Measurements from ENCODE around the gene PCNX1. TPM values are rescaled to one million over a fixed set of nuclear protein-coding genes. Genes with fewer than 3 reads are reported as not detected.

PCNX1 gene
- total RNA-seq, 1 donor from 2014 or later: 37.9 TPM

DNA sequence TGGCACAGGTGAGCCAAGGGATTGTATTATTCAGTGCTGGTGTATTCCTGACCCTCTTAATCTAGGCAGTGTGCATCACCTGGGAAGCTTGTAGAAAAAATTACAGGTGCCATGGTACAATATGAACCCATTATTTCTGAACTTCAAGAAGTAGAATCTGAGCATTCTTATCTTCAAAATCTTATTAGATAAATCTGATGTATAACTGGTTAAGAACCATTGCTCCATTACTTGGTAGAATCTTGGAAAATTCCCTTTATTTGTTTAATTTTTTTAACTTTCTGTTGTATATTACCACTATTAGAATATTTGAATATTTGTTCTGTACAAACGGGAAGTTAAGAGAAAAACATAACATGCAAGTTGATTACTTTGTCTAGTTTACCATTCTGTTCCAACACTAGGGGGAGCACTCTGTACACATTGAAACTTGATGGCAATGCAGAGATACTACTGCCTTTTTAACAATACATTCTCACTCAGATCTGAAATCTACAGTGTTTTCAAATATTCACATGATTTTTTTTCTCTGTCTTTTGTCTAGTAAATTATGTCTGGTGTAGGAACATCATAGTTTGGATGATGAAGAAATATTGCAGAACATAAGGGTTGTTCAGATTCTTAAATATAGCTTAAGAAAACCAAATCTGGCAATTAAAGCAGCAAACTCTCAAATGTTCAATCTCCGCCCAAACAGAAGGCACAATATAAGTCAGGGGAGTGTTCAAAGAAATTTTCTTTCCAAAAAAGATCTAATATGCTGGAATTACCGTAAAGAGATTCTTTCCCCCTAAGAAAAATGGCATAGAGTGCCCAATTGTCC, 196.6 kb downstream of the PCNX1 start:
- DNase-seq (ENCODE audit: extremely low spot score, unreplicated experiment): no peak
- Mint-ChIP-seq H3K4me3 (no peak overlapping the region), H3K4me1 (ENCODE audit: unreplicated experiment) (no peaks in the 10 kb centered on the region), H3K9me3 (no peaks in the 10 kb centered on the region), H3K27me3 (no peaks in the 10 kb centered on the region), H3K36me3 (peaks cover 29% of the 10 kb centered on the region), H3K27ac (no peak overlapping the region)
- peak; percentile 90 for TF ChIP-seq CTCF (conservative IDR thresholded peaks at IDR 0.05)

DNA sequence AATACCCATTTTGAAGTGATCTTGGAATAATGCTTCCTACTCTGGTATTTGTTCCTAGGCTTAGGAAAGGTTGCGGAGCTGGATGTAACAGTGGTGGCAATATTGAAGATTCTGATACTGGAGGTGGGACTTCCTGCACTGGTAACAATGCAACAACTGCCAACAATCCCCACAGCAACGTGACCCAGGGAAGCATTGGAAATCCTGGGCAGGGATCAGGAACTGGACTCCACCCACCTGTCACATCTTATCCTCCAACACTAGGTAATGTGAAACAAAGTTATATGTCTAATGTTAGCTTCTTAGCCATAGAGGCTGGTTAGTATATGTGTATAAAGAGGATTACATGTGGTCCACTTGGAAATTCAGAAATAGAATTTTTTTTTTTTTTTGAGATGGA, 197.9 kb downstream of the PCNX1 start:
- DNase-seq (ENCODE audit: extremely low spot score, unreplicated experiment): no peak
- Mint-ChIP-seq H3K27ac (no peak overlapping the region), H3K36me3 (peaks cover 26% of the 10 kb centered on the region), H3K27me3 (no peaks in the 10 kb centered on the region), H3K4me3 (no peak overlapping the region), H3K4me1 (ENCODE audit: unreplicated experiment) (no peaks in the 10 kb centered on the region), H3K9me3 (no peaks in the 10 kb centered on the region)
- no peak for TF ChIP-seq CTCF (conservative IDR thresholded peaks at IDR 0.05)

GRCh38 chr14:71107921-71108320, 200.7 kb downstream of the PCNX1 start:
- Mint-ChIP-seq H3K4me1 (ENCODE audit: unreplicated experiment) (no peaks in the 10 kb centered on the region), H3K36me3 (peaks cover 26% of the 10 kb centered on the region), H3K4me3 (no peak overlapping the region), H3K27ac (no peak overlapping the region), H3K27me3 (no peaks in the 10 kb centered on the region), H3K9me3 (no peaks in the 10 kb centered on the region)
- no peak for TF ChIP-seq CTCF (conservative IDR thresholded peaks at IDR 0.05)
- DNase-seq (ENCODE audit: extremely low spot score, unreplicated experiment): no peak

DNA sequence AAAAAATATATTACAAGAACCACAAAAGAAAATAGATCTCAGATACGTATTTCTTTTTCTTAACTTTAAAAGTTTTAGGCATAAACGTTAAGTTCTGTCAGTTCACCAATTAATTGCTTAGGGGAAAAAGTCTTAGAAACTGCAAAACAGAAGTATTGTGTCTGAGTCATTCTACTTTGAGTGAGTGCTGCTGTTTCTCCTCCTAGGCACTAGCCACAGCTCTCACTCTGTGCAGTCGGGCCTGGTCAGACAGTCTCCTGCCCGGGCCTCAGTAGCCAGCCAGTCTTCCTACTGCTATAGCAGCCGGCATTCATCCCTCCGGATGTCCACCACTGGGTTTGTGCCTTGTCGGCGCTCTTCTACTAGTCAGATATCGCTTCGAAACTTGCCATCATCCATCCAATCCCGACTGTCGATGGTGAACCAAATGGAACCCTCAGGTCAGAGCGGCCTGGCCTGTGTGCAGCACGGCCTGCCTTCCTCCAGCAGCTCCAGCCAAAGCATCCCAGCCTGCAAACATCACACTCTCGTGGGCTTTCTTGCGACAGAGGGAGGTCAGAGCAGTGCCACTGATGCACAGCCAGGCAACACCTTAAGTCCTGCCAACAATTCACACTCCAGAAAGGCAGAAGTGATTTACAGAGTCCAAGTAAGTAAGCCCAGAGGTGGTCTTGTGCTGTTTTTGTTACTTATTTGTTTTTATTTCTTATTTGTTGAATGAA, 201.3 kb downstream of the PCNX1 start:
- no peak for TF ChIP-seq CTCF (conservative IDR thresholded peaks at IDR 0.05)
- no peak overlapping the region for H3K4me3 Mint-ChIP-seq
- no peak for DNase-seq (ENCODE audit: extremely low spot score, unreplicated experiment)
- H3K9me3 Mint-ChIP-seq: no peaks in the 10 kb centered on the region
- no peak overlapping the region for H3K27ac Mint-ChIP-seq
- H3K4me1 Mint-ChIP-seq (ENCODE audit: unreplicated experiment): no peaks in the 10 kb centered on the region
- H3K36me3 Mint-ChIP-seq: peaks cover 26% of the 10 kb centered on the region
- no peaks in the 10 kb centered on the region for H3K27me3 Mint-ChIP-seq

GRCh38 chr14:71113376-71113775, 206.1 kb downstream of the PCNX1 start:
- Mint-ChIP-seq H3K4me1 (ENCODE audit: unreplicated experiment) (peaks cover 9% of the 10 kb centered on the region), H3K9me3 (no peaks in the 10 kb centered on the region), H3K36me3 (peaks cover 14% of the 10 kb centered on the region), H3K27ac (no peak overlapping the region), H3K27me3 (no peaks in the 10 kb centered on the region), H3K4me3 (no peak overlapping the region)
- no peak for DNase-seq (ENCODE audit: extremely low spot score, unreplicated experiment)
- no peak for TF ChIP-seq CTCF (conservative IDR thresholded peaks at IDR 0.05)
